Muscle of back (tissue), 13 donors: ENCODE data around the gene GTPBP8. TPM values are rescaled to one million over a fixed set of nuclear protein-coding genes. Genes with fewer than 3 reads are reported as not detected.

Source experiments
- DNase-seq, 3 donors: peaks; one replicate each; pipeline versions ENCODE4 v3.0.0 to v3.0.0-alpha.2; 2013
- long read RNA-seq, 9 donors: transcript quantifications; one replicate each; lab custom pipeline, GENCODE V29; 2026
- polyA plus RNA-seq, 10 donors: library from polyadenylated mRNA; unstranded; fragments of 120-200 nt; gene quantifications; one replicate each; pipeline ENCODE4 v1.2.1, GENCODE V29; 2013; ENCODE audit not compliant: insufficient read length in 10 of 10

The GTPBP8 gene
- polyA plus RNA-seq: 10 to 100 TPM; 15.2 to 19.9 (median 17.3) TPM
- long read RNA-seq, donor 1, transcript GTPBP8-203 (6 exons, 1,360 nt): major isoform, 6 of 8 reads
- long read RNA-seq, donor 1, partial matches to known transcripts: 0 of 8 reads
- long read RNA-seq, donor 1, other reads (novel, unspliced or antisense): 0 of 8 reads
- long read RNA-seq, donor 2, transcript GTPBP8-203 (6 exons, 1,360 nt): major isoform, 5 of 8 reads
- long read RNA-seq, donor 2, partial matches to known transcripts: 0 of 8 reads
- long read RNA-seq, donor 2, other reads (novel, unspliced or antisense): 0 of 8 reads
- long read RNA-seq, donor 3: 0 reads
- long read RNA-seq, donor 4, transcript GTPBP8-202 (5 exons, 1,787 nt): major isoform, 6 of 11 reads
- long read RNA-seq, donor 4, transcript GTPBP8-203 (6 exons, 1,360 nt): minor isoform, 5 of 11 reads
- long read RNA-seq, donor 4, partial matches to known transcripts: 0 of 11 reads
- long read RNA-seq, donor 4, other reads (novel, unspliced or antisense): 0 of 11 reads
- long read RNA-seq, donor 5, partial matches to known transcripts: 0 of 2 reads
- long read RNA-seq, donor 5, other reads (novel, unspliced or antisense): 0 of 2 reads
- long read RNA-seq, donor 6, transcript GTPBP8-202 (5 exons, 1,787 nt): minor isoform, 5 of 20 reads
- long read RNA-seq, donor 6, transcript GTPBP8-203 (6 exons, 1,360 nt): major isoform, 9 of 20 reads
- long read RNA-seq, donor 6, partial matches to known transcripts: 5 of 20 reads
- long read RNA-seq, donor 6, other reads (novel, unspliced or antisense): 0 of 20 reads
- long read RNA-seq, donor 7, transcript GTPBP8-203 (6 exons, 1,360 nt): major isoform, 8 of 12 reads
- long read RNA-seq, donor 7, partial matches to known transcripts: 0 of 12 reads
- long read RNA-seq, donor 7, other reads (novel, unspliced or antisense): 0 of 12 reads
- long read RNA-seq, donor 8, transcript GTPBP8-203 (6 exons, 1,360 nt): major isoform, 5 of 8 reads
- long read RNA-seq, donor 8, partial matches to known transcripts: 0 of 8 reads
- long read RNA-seq, donor 8, other reads (novel, unspliced or antisense): 0 of 8 reads
- long read RNA-seq, donor 9, partial matches to known transcripts: 0 of 2 reads
- long read RNA-seq, donor 9, other reads (novel, unspliced or antisense): 0 of 2 reads

GRCh38 chr3:112990672-112991602, at the start of gene GTPBP8:
GTPBP8 (plus strand) TSS chr3:112990984; CDS start chr3:112991000, 16 bp downstream.
- peak; percentile 86 to 96 (median 90) for DNase-seq

GRCh38 chr3:112948346-112948838, 42.4 kb upstream of the GTPBP8 start:
- no peak for DNase-seq

DNA sequence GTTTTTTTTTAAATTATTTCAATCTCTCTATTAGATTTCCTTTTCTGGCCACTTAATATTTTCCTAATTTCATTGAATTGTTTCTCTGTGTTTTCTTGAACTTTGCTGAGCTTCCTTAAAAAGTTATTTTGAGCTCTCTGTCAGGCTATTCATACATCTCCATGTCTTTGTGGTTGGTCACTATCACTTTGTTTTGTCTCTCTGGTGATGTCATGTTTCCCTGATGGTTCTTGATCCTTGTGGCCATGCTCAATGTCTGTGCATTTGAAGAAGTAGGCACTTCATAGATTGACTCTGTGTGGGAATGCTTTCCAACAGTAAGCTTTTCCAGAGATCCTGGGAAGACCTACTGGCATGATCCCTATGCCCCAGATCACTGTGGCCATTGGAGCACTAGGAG, 34.4 kb upstream of the GTPBP8 start:
- DNase-seq: no peak

GRCh38 chr3:112958811-112959560, 31.8 kb upstream of the GTPBP8 start:
- no peak for DNase-seq

DNA sequence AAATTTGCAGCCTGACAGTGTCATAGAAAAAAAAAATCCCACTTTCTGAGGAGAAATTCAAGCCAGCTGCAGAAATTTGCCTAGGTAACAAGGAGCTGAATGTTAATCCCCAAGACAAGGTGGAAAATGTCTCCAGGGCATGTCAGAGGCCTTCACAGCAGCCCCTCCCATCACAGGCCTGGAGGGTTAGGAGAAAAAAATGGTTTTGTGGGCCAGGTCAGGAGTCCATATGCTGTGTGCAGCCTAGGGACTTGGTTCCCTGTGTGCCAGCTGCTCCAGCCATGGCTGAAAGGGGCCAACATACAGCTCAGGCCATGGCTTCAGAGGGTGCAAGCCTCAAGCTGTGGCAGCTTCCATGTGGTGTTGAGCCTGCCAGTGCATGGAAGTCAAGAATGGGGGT, 27.1 kb upstream of the GTPBP8 start:
- DNase-seq: no peak

DNA sequence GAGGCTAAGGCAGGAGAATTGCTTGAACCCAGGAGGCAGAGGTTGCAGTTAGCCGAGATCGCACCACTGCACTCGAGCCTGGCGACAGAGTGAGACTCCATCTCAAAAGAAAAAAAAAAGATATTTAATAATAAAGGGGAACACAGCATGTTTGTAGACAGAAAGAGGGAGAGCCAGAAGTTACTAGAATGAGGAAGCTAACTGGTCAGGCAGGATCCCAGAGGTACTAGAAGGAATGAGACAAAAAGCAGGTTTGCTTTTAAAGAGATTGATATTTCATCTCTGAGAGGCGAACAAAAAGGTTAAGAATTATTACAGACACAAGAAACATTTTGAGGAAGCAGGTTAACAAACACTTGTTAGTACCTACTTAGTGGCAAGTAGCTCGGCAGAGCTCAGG, 25.1 kb upstream of the GTPBP8 start:
- DNase-seq: no peak

DNA sequence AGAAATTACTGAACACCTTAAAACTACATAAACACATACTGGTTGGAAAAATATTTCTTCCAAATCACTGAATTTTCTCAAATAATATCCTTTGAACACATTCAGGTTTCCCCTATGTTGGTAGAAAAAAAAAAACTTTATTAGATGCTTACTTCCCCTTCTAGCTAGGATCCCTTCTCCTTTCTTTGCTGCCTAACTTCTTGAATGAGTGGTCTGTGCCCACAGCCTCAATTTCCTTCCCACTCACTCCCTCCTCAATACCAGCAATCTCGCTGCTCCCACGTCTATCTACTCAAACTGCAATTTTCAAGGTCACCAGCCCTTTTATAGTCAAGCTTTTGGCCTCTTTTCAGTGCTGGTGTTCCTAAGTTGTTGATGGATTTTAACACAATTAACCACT, 24.2 kb upstream of the GTPBP8 start:
- no peak for DNase-seq

DNA sequence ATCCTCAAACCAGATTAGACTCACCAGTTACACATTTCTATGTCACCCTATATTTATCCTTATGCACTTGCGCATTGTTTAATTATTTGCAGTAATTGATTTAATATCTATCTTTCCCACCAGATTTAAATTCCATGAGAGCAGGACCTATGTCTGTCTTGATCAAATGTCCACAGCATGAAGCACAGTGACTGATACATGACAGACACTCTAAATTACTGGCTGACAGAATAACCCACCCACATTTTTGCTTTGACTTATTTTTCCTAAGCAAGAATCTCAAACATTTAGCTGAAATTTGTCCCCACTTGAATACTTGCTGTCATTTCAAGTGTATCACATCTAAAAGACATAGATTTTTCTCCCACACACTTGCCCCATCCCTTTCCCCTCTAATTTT, 23.4 kb upstream of the GTPBP8 start:
- no peak for DNase-seq

- DNase-seq: no peak
Observed at GRCh38 chr3:112967828-112968227, 23.0 kb upstream of the GTPBP8 start.

- no peak for DNase-seq
Observed at GRCh38 chr3:112972158-112972557, 18.6 kb upstream of the GTPBP8 start.

DNA sequence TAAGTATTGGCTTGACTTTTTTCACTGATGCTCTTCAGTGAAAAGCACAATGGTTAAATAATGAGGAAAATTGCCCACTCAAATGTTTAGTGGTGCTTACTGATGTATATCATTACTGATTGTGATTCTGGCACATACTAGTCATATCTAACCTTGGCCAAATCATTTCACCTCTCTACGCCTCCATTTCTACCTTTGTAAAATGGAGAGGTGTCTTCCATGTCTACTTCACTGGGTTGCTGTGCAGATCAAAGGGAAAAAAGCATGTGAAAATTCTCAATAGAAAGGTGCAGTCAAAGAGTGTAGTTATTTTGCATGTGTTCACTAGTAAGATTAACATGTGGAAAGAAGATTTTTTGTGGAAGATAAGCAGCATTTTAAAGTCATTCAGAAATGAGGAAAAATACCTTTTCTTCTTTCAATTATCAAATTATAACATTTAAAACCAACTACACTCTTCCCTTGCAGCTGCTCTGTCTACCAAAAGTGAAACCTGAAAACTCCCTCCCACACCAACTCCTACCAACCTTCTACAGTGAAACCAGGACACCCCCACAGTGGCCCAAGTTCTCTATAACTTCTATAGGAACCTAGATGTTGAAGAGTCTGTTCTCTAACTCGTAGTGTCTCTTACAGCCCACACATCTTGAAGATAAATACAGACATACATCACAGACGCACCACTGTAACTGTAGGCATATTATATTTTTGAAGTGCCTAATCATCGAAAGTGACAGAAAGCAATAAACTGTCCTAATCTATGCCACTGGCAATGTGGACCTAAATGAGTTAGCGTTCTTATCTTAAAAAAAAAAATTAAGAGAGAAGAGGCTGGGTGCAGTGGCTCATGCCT, 17.2 kb upstream of the GTPBP8 start:
- DNase-seq: no peak

DNA sequence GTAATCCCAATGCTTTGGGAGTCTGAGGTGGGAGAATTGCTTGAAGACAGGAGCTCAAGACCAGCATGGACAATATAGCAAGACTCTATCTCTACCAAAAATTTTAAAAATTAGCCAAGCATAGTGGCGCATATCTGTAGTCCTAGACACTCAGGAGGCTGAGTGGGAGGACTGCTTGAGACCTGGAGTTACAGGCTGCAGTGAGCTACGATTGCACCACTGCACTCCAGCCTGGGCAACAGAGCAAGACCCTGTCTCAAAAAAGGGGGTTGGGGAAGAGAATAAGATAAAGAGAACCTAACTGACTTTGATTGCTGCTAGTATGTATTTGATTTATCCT, 16.6 kb upstream of the GTPBP8 start:
- no peak for DNase-seq

DNA sequence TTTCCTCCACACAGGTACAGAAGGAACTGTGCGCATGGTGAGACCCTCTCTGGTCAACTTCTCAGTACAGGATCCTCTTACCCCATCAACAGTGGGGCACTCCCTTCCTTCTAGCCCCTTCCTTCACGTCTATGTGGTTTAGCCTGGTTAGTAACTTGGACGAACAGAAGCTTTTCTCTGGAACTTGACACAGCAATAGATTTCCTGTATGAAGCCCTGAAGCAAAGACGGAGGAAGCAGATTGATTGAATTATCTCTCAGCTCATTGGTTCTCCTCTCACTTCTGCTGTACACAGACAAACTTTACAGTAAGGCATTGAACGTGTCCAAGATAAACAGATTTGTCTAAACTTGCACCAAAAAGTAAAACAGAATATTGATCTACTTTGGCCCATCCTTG, 15.9 kb upstream of the GTPBP8 start, which contains the start of gene CD200R1:
CD200R1 (minus strand) TSS at position 210 of the 400 bp plus-strand sequence. CDS start 246 bp downstream, outside the sequence.
- peak in 1 of 3 donors; percentile 36 for DNase-seq

DNA sequence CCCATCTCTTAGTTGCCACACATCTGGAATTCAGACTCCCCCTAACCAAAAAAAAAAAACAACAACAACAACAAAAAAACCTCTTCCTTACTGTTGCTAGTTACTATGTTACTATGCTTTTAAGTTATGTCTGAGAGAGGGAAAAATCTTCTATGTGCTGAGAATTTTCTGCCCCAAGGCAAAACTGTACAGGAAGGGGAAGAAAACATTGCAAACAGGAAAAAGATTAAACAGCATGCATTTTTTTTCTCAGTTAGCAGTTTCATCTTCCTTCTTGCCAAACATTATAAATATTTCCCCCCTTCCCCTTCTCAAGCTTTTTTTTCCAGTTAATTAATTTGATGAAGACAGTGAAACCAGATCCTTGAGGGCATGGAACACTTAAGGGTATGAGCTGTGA, 14.8 kb upstream of the GTPBP8 start:
- DNase-seq: no peak

DNA sequence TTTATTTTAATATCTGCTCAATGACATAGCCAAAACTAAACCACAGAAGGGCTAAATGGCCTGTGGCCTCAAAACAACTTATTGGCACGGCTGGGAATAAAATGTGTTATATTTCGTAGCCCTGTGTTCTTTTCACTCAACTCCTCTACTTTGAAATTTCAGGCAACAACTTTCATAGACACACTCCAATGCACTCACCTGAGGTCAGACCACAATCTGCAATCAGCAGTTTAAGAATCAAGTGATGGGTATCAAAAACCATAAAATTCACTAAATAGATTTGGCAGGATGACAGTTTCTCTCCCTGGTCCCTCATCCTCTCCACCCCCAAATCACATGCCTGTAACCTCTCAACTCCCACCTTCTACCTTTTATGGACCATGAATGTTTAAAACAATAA, 13.8 kb upstream of the GTPBP8 start:
- DNase-seq: no peak

DNA sequence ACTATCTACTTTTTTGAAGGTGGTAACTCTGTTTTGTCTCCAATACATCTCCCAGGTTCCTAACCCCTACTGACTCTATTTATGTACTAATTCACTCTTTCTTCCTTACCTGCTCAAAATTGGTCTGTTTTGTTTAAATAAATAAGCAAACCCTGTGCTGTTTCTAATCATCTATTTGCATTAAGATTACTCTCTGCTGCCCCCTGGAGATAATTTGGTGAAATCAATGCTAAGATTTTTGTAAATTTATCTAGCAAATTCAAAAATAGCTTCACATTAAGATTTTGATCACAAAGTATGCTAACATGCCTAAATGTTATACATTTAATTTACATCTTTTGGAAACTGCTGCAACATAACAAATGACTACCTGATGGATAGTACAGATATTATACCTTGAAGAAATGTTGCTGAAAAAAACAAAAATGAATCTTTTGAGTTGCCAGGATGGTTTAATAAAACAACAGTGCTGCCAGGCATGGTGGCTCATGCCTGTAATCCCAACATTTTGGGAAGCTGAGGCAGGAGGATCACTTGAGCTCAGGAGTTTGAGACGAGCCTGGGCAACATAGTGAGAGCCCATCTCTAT, 11.4 kb upstream of the GTPBP8 start:
- DNase-seq: peak in 2 of 3 donors; percentile 48 to 61

GRCh38 chr3:112980080-112980479, 10.7 kb upstream of the GTPBP8 start:
- DNase-seq: no peak

DNA sequence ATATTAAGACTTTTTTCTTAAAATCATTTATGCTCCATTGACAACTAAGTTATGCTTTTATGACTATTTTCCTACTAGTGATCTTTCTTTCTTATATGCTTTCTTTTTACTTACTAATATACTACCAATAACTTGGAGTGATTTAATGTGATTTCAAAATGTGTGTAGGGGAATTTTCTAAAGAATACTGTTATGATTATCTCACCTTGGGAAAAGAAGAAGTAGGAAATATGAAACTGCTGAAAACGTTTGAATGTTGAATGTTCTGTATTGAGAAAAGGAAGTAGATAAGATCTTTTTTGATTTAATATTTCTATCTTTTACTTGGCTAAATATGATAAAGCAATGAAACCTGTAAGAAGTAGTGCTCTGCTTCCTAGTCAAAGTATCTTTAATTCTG, 8.1 kb upstream of the GTPBP8 start:
- no peak for DNase-seq

DNA sequence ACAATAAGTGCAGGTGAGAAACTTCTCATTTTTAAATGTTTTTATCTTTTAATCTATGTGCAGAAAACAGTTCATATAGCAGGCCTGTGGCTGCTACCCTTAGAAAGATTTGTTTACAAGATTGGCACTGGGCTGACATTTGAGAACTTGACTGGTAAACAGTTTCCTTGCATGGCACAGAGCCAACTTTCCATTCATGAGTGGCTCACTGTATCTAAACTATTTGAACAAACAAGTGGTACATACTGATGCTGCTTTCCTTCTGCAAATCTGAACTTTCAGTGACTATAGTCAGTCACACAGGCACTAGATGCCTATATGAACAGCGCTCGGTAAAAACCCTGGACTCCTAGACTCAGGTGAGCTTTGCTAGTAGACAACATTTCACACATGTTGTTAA, 6.3 kb upstream of the GTPBP8 start:
- peak in 2 of 3 donors; percentile 16 to 25 for DNase-seq
